DND-41 (cell line): ENCODE measurements around the gene SLC49A4.

Source experiments
- ATAC-seq: fragments of 200-7000 bp; cut with Tn5 transposase; 3 replicates; pipeline ENCODE4 v1.9.1; 2021; ENCODE audit warnings: low read depth; ENCODE audit not compliant: insufficient read depth
- DNase-seq: peaks from one replicate; pipeline ENCODE4 v3.0.0-alpha.2; 2020
- H2AFZ ChIP-seq: 2 replicates; pipeline ENCODE4 v1.6.0; 2012; ENCODE audit warnings: low read depth, low read length
- H3K27ac ChIP-seq: 2 replicates; pipeline ENCODE4 v1.5.1; 2012; ENCODE audit warnings: low read length, inconsistent platforms
- H3K27me3 ChIP-seq: fragments of 200-600 bp; sonication (generic); 2 replicates; pipeline ENCODE4 v1.6.0; 2012; ENCODE audit warnings: low read length, mild to moderate bottlenecking, inconsistent platforms; ENCODE audit not compliant: insufficient read depth, poor library complexity
- H3K36me3 ChIP-seq: 2 replicates; pipeline ENCODE4 v1.5.1; 2012; ENCODE audit warnings: low read length, inconsistent platforms; ENCODE audit not compliant: insufficient read depth
- H3K4me1 ChIP-seq: 2 replicates; pipeline ENCODE4 v1.5.1; 2012; ENCODE audit warnings: mild to moderate bottlenecking, low read length; ENCODE audit not compliant: insufficient read depth
- H3K4me2 ChIP-seq: 2 replicates; pipeline ENCODE4 v1.6.0; 2012; ENCODE audit warnings: mild to moderate bottlenecking, moderate library complexity, low read length, inconsistent platforms; ENCODE audit not compliant: insufficient read depth
- H3K4me3 ChIP-seq, 2 experiments: fragments of 200-600 bp in 1 of 2; shearing (Covaris generic) in 1 of 2; 2 replicates each; pipeline ENCODE4 v1.5.1; 2012 to 2016; ENCODE audit warnings: inconsistent platforms in 2 of 2, low read length in 2 of 2, mild to moderate bottlenecking in 2 of 2, low read depth in 1 of 2, moderate library complexity in 1 of 2
- H3K79me2 ChIP-seq: 2 replicates; pipeline ENCODE4 v1.6.0; 2012; ENCODE audit warnings: low read length, inconsistent platforms; ENCODE audit not compliant: insufficient read depth
- H3K9ac ChIP-seq: 2 replicates; pipeline ENCODE4 v1.6.0; 2012; ENCODE audit warnings: low read depth, mild to moderate bottlenecking, inconsistent platforms, low read length, moderate library complexity
- H3K9me3 ChIP-seq: 2 replicates; pipeline ENCODE4 v1.5.1; 2012; ENCODE audit warnings: low read length, moderate library complexity, mild to moderate bottlenecking, inconsistent platforms; ENCODE audit not compliant: insufficient read depth, severe bottlenecking
- H4K20me1 ChIP-seq: 2 replicates; pipeline ENCODE4 v1.6.0; 2012; ENCODE audit warnings: low read length; ENCODE audit not compliant: insufficient read depth
- CTCF ChIP-seq: IDR thresholded peaks from 2 replicates; pipeline ENCODE4 v1.5.1; 2012; ENCODE audit warnings: borderline replicate concordance, low read length, moderate library complexity, mild to moderate bottlenecking; ENCODE audit not compliant: poor library complexity, severe bottlenecking; ENCODE audit errors: extremely low read depth
- EZH2 ChIP-seq: IDR thresholded peaks from 3 replicates; pipeline ENCODE4 v1.6.1; 2012; ENCODE audit warnings: borderline replicate concordance, low read depth, mild to moderate bottlenecking, moderate library complexity, low read length, inconsistent platforms; ENCODE audit not compliant: severe bottlenecking

Gene SLC49A4

GRCh38 chr3:122930063-122930997, 135.5 kb downstream of the SLC49A4 start:
- H3K9ac ChIP-seq: no peak overlapping the region
- DNase-seq: no peak
- H2AFZ ChIP-seq: no peak overlapping the region
- no peak overlapping the region for H3K27ac ChIP-seq
- H4K20me1 ChIP-seq: no peaks in the 10 kb centered on the region
- H3K9me3 ChIP-seq: no peaks in the 10 kb centered on the region
- no peaks in the 10 kb centered on the region for H3K4me1 ChIP-seq
- no peaks in the 10 kb centered on the region for H3K79me2 ChIP-seq
- H3K27me3 ChIP-seq: peaks cover 17% of the 10 kb centered on the region
- TF ChIP-seq CTCF (no peak), EZH2 (no peak)
- no peak for ATAC-seq
- H3K4me3 ChIP-seq: no peak overlapping the region
- H3K4me2 ChIP-seq: no peak overlapping the region
- no peaks in the 10 kb centered on the region for H3K36me3 ChIP-seq
